Germinal center (tissue), 1 donor: ENCODE results near the gene UBE2J2.

Experiments used
- DNase-seq: peaks from one replicate; pipeline ENCODE4 v3.0.0; 2012; ENCODE audit warnings: mixed read lengths, low spot score

UBE2J2 gene

GRCh38 chr1:1211541-1212441 is 61.9 kb downstream of the UBE2J2 start:
- DNase-seq: no peak

- no peak for DNase-seq
Observed at GRCh38 chr1:1210726-1211540, 62.7 kb downstream of the UBE2J2 start.

DNA sequence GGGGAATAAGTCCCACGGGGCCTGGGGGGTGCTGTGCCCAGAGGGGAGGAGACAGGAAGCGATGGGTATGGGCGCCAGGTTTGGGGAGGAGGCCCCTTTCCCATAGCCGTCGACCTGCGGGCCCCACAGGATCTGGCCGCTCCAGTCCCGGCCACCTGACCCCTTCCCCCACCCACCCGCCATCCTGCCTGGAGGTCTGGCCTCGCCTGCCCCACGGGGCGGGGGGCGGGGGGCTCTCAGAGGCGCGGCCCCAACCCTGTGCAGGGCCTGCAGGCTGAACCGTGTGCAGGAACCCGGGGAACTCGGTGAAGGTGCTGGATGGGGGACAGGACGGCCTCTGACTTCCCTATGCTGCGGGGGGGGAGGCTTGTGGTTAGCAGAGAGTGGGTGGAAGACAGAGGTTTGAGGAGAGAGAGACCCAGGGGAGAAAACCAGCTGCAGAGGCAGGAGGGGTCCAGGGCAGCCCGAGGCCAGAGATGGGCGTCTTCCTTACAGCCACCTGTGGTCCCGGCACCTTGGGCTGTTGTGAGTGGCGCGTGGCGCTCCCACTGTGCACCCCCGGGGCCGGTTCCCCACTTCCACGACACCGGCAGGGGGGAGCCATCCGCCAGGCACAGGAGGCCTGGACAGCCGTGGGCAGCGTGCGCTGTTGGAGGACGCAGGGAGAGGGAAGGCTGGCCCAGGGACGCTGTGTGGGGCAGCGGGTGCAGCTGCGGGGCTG is 64.8 kb downstream of the UBE2J2 start:
- DNase-seq: no peak

DNA sequence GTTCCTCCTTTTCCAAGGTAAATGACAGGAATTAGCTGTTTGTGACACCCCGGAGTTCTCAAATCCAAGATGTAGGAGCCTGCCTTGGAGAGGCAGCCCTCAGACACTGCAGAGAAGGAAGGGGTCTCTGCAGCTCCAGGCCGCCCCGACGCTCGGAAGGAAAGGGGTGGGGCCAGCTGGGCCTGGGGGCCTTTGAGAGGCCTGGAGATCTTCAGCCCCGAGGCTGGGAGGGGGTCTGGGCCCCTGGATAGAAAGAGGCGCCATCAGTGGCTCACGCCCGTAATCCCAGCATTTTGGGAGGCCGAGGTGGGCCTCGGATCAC is 66.1 kb downstream of the UBE2J2 start:
- no peak for DNase-seq

DNA sequence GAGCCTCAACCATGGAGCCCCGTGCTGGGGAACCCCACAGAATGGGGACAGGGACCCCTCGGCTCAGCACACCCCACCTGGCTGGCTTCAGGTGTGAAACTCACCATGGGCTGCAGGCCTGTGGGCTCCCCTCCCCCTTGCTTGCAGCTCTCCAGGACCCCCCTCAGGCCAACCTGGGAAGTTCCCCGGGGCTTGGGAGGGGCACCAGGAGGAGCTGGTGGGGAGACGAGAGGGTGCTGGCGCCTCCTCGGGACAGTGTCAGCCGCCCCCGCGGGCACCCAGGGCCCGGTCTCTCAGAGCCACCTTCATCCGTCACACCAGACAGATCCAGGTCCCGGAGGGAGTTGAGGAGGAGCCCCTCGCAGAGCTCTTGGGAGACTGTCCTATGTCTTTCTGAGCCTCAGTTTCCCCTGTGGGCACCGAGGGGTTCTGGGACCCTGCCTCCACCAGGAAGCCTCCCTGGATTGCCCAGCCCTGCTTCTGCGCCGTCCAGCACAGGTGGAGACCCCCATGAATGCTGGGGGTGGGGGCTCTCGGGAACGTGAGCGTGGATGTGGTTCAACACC is 66.6 kb downstream of the UBE2J2 start:
- no peak for DNase-seq

GRCh38 chr1:1206376-1206965 is 67.2 kb downstream of the UBE2J2 start, which contains the start of gene TNFRSF18:
Gene TNFRSF18, minus strand, starts transcription at chr1:1206592. Its CDS starts 21 bp downstream, at chr1:1206571.
- DNase-seq: no peak

- DNase-seq: no peak
Observed at GRCh38 chr1:1205769-1206375, 67.8 kb downstream of the UBE2J2 start.

GRCh38 chr1:1204998-1205768 is 68.5 kb downstream of the UBE2J2 start:
- DNase-seq: no peak

DNA sequence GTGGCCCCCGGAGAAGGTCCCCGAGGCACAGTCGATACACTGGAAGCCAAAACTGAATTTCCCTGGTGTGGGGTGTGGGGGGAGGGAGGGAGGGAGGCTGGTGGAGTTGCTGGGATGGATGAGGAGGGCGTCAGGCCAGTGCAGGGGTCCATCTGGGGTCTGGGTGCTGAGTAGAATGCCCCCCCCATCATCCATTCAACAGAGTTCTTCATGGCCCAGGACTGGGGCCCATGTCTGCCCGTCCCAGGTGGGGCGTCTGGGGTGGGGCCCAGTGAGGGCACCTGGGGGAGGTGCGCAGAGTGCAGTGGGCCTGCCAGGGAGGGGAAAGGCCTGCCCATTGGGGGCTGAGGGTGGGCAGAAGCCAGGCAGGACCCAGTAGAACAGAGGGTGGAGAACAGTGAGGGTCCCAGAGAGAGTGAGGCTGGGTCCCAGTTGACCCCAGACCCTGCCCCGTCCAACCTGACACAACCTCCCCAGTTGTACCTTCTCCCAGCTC is 69.2 kb downstream of the UBE2J2 start:
- no peak for DNase-seq
